H7 (cell line): ENCODE data around the gene GABPB2. TPM values are rescaled to one million over a fixed set of nuclear protein-coding genes. Genes with fewer than 3 reads are reported as not detected.

ENCODE experiments used
- DNase-seq: peaks from one replicate; pipeline ENCODE4 v3.0.0; 2012
- H3K27me3 ChIP-seq: 2 replicates; pipeline ENCODE4 v1.6.0; 2011; ENCODE audit warnings: mild to moderate bottlenecking, low read length; ENCODE audit not compliant: control insufficient read depth, insufficient read depth
- H3K36me3 ChIP-seq: replicated peaks from 2 replicates; pipeline ENCODE4 v1.5.1; 2011; ENCODE audit warnings: low read length; ENCODE audit not compliant: control insufficient read depth, insufficient read depth
- H3K4me3 ChIP-seq: 2 replicates; pipeline ENCODE4 v1.5.1; 2011; ENCODE audit warnings: low read depth, mild to moderate bottlenecking, control low read depth, low read length, moderate library complexity; ENCODE audit not compliant: insufficient read depth
- total RNA-seq: library from RNA; depleted of rRNA; stranded (reverse); fragments of >200 nt; shearing (Covaris generic); gene quantifications from 2 replicates; pipeline ENCODE4 v1.2.3, GENCODE V29; 2014

Gene GABPB2
- total RNA-seq, 1 experiment from 2014 or later, result 4.0 TPM

DNA sequence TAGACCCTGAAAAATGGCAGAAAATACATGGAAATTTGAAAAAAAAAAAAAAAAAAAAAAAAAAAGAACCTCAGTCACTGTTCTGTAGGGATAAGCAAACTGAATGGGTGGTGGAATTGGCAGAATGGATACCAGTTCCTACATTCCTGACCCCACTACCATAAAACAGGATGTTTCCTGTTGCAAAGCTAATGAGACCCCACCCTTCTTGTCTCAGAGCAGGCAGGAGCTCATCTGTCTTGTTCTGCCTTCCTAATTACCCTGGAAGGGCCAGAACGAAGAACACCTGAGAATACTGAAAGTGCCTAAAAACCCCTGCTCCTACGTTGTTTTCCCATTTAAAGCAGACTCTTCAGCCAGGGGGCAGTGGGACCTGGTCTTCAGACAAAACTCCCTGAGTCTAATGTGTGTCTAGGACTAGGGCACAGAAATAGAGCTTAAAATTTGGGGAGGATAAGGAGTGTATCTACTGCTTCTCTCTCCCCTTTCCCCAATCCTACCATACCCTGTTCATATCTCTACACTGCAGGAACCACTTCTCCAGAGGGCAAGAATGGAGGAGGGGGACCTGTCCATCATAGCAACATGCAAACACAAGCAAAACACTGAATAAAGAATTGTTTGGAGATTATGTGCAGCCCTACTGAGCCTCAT is 19.1 kb upstream of the GABPB2 start:
- Histone ChIP-seq H3K4me3 (no peak overlapping the region), H3K36me3 (peaks cover 31% of the 10 kb centered on the region), H3K27me3 (no peaks in the 10 kb centered on the region)
- DNase-seq, result no peak

DNA sequence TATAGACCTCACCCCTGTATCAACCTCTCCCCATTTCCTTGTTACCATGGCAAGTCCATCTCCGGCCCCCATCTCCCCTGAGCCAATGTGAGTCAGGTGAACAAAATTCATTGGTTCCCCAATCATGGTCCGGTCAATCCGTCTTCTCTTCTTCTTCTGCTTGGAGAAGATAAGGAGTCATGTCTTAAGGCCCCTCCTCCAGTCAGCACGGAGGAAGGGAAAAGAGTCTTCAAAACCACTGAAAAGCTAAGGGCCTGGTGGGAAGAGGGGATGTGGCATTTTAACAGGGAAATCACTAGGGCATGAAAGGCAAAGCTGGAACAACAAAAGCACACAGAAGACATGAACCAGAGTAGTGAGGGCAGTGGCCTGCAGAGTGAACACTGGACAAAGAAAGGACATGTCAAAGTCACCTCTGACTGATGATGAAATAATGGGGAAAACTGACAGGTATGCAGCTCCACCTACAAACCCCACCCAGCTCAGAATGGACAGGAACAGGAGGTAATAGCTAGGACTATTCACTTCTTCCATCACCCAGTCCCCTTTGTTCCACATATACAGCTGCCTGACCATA is 15.5 kb upstream of the GABPB2 start:
- no peak for DNase-seq
- no peak overlapping the region for H3K4me3 ChIP-seq
- no peaks in the 10 kb centered on the region for H3K27me3 ChIP-seq
- peaks cover 33% of the 10 kb centered on the region for H3K36me3 ChIP-seq

DNA sequence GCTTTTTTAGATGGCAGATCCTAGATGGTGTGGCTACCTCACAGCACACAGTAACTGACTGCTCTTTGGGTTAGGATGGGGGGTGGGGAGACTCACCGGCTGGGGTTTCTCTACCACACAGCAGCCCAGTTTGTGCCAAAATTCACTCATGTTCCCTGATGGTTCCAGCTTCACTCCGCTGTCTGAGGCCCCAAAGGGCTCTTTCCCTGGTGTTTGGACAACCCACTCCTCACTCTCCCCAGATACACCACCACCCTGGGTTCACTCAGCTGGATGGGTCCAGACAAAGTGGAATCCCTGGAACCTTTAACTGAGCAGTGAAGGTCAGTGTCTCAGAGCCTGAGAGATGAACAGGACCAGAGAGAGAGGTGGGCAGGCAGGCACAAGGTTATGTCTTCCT is 15.0 kb upstream of the GABPB2 start:
- no peaks in the 10 kb centered on the region for H3K27me3 ChIP-seq
- H3K36me3 ChIP-seq, result peaks cover 33% of the 10 kb centered on the region
- H3K4me3 ChIP-seq, result no peak overlapping the region
- no peak for DNase-seq

DNA sequence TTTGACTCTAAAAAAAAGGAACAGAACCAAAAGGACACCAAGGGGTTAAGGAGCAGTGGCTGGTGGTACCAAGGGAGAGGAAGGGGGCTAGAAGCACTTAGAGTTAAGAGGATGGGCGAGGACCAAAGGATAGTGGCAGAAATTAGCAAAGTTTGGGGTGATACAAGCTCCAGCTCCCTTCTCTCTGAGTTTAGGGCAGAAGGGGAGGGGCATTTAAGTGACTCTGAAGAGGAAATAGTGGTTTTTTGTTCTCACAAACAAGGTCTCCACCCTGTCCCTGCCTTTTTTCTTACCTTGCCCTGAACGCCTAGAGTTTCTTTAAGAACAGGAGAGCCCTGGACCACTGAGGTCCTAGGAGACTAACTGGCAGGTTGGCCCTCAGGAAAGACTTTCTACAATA is 14.4 kb upstream of the GABPB2 start:
- Histone ChIP-seq H3K36me3 (peaks cover 33% of the 10 kb centered on the region), H3K4me3 (no peak overlapping the region), H3K27me3 (no peaks in the 10 kb centered on the region)
- DNase-seq, result no peak

DNA sequence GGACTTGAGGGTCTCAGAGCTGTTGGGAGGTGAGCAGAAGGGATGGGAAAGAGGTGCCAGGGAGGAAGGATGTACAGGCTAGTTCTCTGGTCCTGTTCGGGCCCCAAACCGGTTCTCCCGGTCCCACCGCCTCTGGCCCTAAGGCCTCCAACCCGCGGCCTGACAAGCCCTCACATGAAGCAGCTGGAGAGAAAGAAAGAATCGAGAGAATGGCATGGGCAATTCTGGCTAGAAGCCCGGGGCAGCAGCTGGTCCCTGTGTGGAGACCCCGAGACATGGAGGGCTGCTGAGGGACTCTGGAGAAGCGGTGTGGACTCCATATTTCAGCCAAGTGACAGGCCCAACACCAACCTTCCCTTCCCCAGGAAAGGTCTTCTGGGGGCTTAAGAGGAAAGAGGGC is 11.9 kb upstream of the GABPB2 start:
- no peaks in the 10 kb centered on the region for H3K27me3 ChIP-seq
- peaks cover 20% of the 10 kb centered on the region for H3K36me3 ChIP-seq
- DNase-seq, result peak; percentile 49
- peak overlapping the region; percentile 93 for H3K4me3 ChIP-seq

DNA sequence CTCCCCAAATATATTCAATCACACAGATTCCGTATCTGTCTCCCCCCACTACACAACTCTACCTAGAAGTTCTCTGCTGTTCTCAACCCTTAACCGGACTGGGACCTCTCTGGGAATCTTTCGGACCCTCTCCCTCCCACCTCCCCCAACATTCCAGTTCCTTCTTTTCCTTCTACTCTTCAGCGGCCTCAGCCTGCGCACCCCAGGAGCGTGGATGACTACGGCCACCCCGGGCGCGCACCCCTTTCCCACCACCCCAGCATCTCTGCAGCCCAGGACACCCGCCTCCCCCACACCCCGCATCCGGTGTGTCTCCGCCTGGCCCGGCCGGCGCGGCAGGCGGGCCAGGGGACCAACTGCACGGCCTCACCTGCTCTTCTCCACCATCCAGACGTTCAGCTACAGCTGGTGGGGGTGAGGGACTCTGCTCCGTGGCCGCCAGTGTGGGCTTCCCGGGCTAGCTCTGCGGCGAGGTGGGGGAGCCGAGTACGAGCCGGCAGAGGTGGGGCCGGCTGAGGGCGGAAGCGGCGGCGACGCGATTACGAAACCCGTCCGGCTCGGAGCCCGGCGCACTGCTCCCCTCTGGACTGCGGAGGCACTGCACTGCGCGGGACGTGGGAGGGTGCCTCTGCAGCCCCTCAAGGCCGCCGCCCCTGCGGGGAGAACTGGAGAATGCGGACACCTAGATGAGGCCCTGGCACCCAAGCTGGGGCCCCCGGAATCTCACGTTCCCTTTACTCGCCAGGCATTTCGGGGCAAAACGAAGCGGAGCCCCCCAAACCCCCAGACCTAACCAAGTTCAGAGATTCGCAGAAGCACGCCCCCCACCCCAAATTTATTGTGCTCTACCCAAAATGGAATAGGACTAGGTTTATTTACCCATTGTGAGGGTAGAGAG is 11.2 kb upstream of the GABPB2 start, which contains the start of gene CDC42SE1:
Gene CDC42SE1, minus strand, starts transcription at position 514 of the 898 bp plus-strand sequence. CDS start 3,892 bp downstream, outside the sequence.
- Histone ChIP-seq H3K36me3 (peaks cover 16% of the 10 kb centered on the region), H3K27me3 (no peaks in the 10 kb centered on the region), H3K4me3 (peak within 1 kb of the TSS; percentile 93)
- peak; percentile 95 for DNase-seq

DNA sequence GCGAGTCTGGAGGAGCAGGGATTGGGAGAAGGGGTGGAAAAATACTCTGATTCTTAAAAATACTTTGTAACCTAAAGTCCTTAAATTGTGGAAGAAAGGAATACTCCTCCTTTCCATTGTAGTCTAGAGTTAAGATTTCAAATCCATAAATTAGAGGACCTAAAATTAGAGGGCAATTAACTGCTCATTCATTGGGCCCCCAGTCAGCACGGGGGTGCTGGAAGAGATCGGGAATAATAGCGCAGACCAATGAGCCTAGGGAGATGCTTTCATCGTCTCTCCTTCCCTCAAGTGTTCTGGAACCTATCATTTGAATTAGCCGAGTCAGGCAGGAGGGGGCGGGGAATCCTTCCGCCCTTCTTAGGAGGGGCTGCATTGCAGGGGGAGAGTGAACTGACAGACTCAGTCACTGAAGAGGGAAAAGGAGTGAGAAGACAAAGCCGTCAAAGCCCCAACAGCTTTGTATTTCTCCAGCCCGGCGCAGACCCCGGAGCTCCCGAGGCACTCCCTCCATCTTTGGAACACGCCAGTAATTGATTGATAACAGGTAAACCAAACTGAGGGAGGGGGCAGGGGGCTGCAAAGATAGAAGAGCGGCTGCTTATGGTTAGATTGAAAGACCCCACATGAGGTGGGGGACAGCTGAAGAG is 10.4 kb upstream of the GABPB2 start, which contains the start of gene MLLT11:
Gene MLLT11, plus strand, starts transcription at position 391 of the 650 bp plus-strand sequence. CDS start 6,828 bp downstream, outside the sequence.
- DNase-seq, result peak; percentile 90
- Histone ChIP-seq H3K4me3 (peak within 1 kb of the TSS; percentile 93), H3K36me3 (peaks cover 9% of the 10 kb centered on the region), H3K27me3 (no peaks in the 10 kb centered on the region)

DNA sequence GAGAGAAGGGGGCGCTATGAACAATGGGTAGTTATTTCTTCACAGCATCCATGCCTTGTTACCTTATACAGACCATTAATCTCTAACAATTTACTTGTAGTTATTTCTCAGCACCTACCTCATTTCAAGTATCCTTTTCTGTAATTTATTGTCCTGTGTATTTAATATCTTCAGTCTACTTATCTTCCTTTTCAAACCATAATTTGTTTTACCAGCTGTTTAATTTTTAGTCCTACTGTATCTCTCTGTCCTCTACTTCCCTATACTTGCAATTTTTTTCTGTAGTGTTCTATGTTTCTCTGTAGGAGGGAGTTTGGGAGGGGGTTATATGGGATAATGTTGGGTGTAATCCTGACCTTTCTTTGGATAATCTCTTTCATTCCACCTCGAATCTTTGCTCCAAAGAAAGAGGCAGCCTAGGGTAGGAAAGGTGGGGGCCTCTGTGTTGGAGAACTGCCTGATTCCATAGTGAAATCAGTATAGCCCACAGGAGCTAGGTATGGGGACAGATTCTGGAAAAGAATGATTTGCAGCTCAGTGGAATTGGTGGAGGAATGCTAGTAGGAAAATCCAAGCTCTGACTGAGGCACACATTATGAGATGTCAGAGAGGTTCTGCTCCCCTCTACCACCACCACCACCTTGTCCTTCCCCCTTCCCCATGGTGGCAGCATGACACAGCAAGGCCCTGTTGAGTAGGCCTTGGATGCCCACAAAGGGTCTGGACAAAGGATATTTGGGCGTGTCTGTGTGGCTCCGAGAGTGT is 9.7 kb upstream of the GABPB2 start:
- peaks cover 2% of the 10 kb centered on the region for H3K36me3 ChIP-seq
- H3K4me3 ChIP-seq, result peak overlapping the region; percentile 93
- no peak for DNase-seq
- H3K27me3 ChIP-seq, result no peaks in the 10 kb centered on the region

DNA sequence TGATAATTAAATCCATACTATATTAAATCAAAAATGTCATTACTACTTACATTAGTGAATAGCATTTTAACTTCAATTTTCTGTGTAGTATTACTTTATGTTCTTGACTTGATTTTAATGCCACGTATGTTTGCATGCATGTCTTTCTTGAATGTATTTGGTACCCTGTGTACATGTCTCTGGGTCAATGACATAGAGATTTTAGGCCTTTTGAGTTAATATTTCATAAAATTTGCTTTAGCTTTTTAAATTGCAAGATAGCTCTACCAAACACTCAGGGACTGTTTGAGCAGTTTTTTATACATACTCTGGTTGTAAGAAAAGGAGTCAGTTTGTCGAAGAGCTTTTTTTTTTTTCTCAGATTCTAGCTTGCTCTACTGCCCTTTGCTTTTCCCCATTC is 8.9 kb upstream of the GABPB2 start:
- Histone ChIP-seq H3K27me3 (no peaks in the 10 kb centered on the region), H3K4me3 (peak overlapping the region; percentile 93; the same call in 1 of the 2 replicates), H3K36me3 (peaks cover 2% of the 10 kb centered on the region)
- no peak for DNase-seq

DNA sequence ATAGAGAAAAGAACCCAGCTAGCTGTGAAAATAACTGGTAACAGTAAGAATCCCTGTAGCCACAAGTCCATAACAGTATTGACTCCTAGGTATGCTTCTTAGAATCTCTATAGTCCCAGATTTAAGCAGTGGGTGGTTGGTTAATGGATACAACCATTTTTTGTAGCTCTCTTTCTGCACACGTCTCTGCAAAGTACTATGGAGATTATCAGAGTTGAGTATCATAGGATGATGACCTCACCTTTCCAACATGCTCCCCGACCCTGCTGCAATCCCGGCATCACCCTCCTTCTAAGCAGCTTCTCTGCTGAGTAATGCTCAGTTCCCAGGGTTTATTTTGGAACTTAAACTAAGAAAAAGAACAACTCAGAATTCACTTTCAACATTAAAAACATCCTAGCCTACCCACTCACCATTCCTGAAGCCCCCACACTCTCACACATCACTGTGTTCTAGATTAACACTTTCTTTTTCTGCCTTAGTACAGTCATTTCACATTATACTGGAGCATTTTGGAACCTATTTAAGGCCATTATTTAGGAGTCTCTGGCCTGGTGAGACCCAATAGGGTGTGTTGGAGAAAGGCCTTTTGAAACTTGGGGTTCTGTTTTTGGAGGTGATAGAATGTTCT is 7.7 kb upstream of the GABPB2 start:
- no peak for DNase-seq
- H3K4me3 ChIP-seq, result no peak overlapping the region

DNA sequence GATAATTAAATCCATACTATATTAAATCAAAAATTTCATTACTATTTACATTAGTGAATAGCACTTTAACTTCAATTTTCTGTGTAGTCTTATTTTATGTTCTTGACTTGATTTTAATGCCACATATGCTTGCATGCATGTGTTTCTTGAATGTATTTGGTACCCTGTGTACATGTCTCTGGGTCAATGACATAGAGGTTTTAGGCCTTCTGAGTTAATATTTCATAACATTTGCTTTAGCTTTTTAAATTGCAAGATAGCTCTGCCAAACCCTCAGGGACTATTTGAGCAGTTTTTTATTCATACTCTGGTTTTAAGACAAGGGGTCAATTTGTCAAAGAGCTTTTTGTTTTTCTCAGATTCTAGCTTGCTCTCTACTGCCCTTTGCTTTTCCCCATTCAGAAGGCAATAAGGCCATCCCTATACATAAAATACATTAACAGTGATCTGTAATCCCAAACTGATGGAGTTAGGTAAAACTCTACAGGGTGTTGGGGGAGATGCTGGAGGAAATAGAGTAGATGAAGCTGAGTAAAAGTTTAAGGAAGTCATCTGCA is 5.4 kb upstream of the GABPB2 start:
- Histone ChIP-seq H3K36me3 (no peaks in the 10 kb centered on the region; the same call in none of the 2 replicates), H3K4me3 (no peak overlapping the region), H3K27me3 (no peaks in the 10 kb centered on the region)
- DNase-seq, result no peak

More for the DNA sequence above, 7.7 kb upstream of the GABPB2 start:
- Histone ChIP-seq H3K27me3 (no peaks in the 10 kb centered on the region), H3K36me3 (no peaks in the 10 kb centered on the region; the same call in none of the 2 replicates)

DNA sequence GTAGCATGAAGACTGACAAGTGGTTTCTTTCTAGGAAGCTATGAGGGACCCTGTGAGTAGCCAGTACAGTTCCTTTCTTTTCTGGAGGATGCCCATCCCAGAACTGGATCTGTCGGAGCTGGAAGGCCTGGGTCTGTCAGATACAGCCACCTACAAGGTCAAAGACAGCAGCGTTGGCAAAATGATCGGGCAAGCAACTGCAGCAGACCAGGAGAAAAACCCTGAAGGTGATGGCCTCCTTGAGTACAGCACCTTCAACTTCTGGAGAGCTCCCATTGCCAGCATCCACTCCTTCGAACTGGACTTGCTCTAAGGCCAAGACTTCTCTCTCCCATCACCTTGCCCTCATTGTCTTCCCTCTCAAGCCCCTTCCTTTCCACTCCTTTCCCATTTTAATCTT is 3.4 kb upstream of the GABPB2 start:
- Histone ChIP-seq H3K27me3 (no peaks in the 10 kb centered on the region), H3K4me3 (no peak overlapping the region), H3K36me3 (no peaks in the 10 kb centered on the region; the same call in none of the 2 replicates)
- DNase-seq, result no peak

DNA sequence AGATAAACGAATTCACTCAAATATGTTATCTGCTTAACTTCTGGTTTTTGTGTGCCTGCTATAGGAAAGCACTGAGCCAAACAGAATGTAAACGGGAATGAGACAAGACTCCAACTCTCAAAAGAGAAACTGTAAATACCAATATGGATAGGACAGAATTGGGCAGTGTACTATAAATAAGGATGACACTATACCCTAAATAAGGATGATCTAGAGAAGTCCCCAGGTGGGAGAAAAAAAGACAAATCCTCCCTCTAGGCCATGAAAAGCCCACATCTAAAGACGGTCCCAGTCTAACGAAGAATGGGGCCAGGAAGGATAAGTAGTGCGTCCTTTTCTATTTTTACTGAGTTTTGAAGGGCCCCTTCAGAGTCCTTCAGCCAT is 1.5 kb upstream of the GABPB2 start:
- Histone ChIP-seq H3K4me3 (no peak overlapping the region), H3K27me3 (no peaks in the 10 kb centered on the region), H3K36me3 (no peaks in the 10 kb centered on the region; the same call in none of the 2 replicates)
- no peak for DNase-seq
